Heart left ventricle (tissue), 16 donors: ENCODE measurements around the gene ZMIZ1. TPM values are rescaled to one million over a fixed set of nuclear protein-coding genes. Genes with fewer than 3 reads are reported as not detected.

Experiments
- ATAC-seq, 4 donors: fragments of 200-7000 bp; cut with Tn5 transposase; one replicate each; pipeline ENCODE4 v1.9.1; 2020 to 2022; ENCODE audit warnings: moderate library complexity in 4 of 4, mild to moderate bottlenecking in 3 of 4, moderate number of reproducible peaks in 1 of 4
- DNase-seq, 5 donors: peaks; one replicate each; pipeline ENCODE4 v3.0.0-alpha.2; 2020
- H3K27ac ChIP-seq, 12 donors: fragments of 200-600 bp; sonication (generic) in 4 of 12; one replicate each; pipeline versions ENCODE4 v1.5.0 to v1.8.0; 2016 to 2022; ENCODE audit warnings: mild to moderate bottlenecking in 2 of 12
- H3K27me3 ChIP-seq, 9 donors: fragments of 200-600 bp; sonication (generic) in 2 of 9; one replicate each; pipeline versions ENCODE4 v1.5.1 to v1.8.0; 2016 to 2022; ENCODE audit warnings: mild to moderate bottlenecking in 3 of 9
- H3K36me3 ChIP-seq, 9 donors: fragments of 200-600 bp; sonication (generic) in 2 of 9; one replicate each; pipeline versions ENCODE4 v1.5.0 to v1.8.0; 2018 to 2022; ENCODE audit warnings: mild to moderate bottlenecking in 2 of 9
- H3K4me1 ChIP-seq, 12 donors: fragments of 200-600 bp; sonication (generic) in 4 of 12; one replicate each; pipeline versions ENCODE4 v1.5.0 to v1.8.0; 2016 to 2022; ENCODE audit warnings: mild to moderate bottlenecking in 3 of 12
- H3K4me3 ChIP-seq, 12 donors: fragments of 200-600 bp; sonication (generic) in 4 of 12; one replicate each; pipeline versions ENCODE4 v1.5.0 to v1.8.0; 2017 to 2022; ENCODE audit warnings: mild to moderate bottlenecking in 9 of 12, moderate library complexity in 4 of 12
- H3K9me3 ChIP-seq, 12 donors: fragments of 200-600 bp; sonication (generic) in 4 of 12; one replicate each; pipeline versions ENCODE4 v1.5.0 to v1.8.0; 2016 to 2022; ENCODE audit warnings: mild to moderate bottlenecking in 1 of 12
- POLR2A ChIP-seq, 2 donors: fragments of 450-650 bp; IDR thresholded peaks; one replicate each; pipeline ENCODE4 v1.6.1; 2017; ENCODE audit warnings: antibody characterized with exemption in 2 of 2, mild to moderate bottlenecking in 2 of 2, moderate library complexity in 2 of 2
- WGBS, 4 donors: extraction: QIAGEN DNeasy Blood & Tissue Kit in 2 of 4; methylation state at CpG; one replicate each; pipeline versions ENCODE4 v1.1.5 to v1.1.7; 2013 to 2018; 5-methylcytosine and 5-hydroxymethylcytosine counted together
- intact Hi-C, 10 donors: fragments of 100-400 bp; cut with DNase I; formaldehyde crosslinking; loops; one replicate each; pipeline versions ENCODE4 v1.11.1 to v1.14.2; 2022
- polyA plus RNA-seq, 2 donors: library from polyadenylated mRNA; stranded (reverse); fragments of 200-250 nt; gene quantifications; one replicate each; pipeline ENCODE4 v1.2.3, GENCODE V29; 2013
- total RNA-seq, 9 donors: library from RNA; depleted of rRNA in 2 of 9; stranded (reverse); fragments of >200 nt in 2 of 9; fragmentation: NEBNext Ultra II Directional in 3 of 9; extraction: Animal tissue kit (Norgen Biotek cat#: 25700) in 3 of 9; gene quantifications; one replicate each; pipeline versions ENCODE4 v1.1.0 to v1.2.4, GENCODE V29; 2016 to 2023
- TF ChIP-seq, protein P1 (sequence below), 12 donors: fragments of 200-600 bp; sonication (generic) in 4 of 12; IDR thresholded peaks; one replicate each; pipeline versions ENCODE4 v1.5.0 to v1.8.0; 2018 to 2022; ENCODE audit warnings: antibody characterized with exemption in 12 of 12, mild to moderate bottlenecking in 5 of 12
- donor health status: ischemic (EF 13 %, LVEDD 7.1; RV severe dilation, severe dysfunction).
- donor health status: healthy with polysubstance abuse.
- donor health status: DM: no; HTN: yes; CAD: no.
- donor health status: DM: no; HTN: no; CAD: no.
- donor health status: ischemic (EF 25% LVEDD 6.9; RV normal size, moderate dysfunction).
- donor health status: ischemic (EF 25% LVEDD 5.7; RV mildly dilated, moderate dysfunction).
- donor health status: healthy.
- donor health status: DM: yes; HTN: yes; CAD: no.
- donor health status: ischemic (EF 35%, LVEDD 5.7; RV mildly dilated, moderate dysfunction).
- donor health status: nonischemic (EF 11% LVEDD 7.7; RV severe dilation, severe dysfunction).
- donor health status: DM: yes; HTN: yes; CAD: no.
- donor health status: PGD.
- donor health status: ischemic (EF 29% LVEDD 5.4; RV normal size, mild dysfunction).
- donor health status: nonischemic (EF 23%, LVEDD 6.1; RV moderate dilation, normal function).

ZMIZ1 gene
- total and polyA plus RNA-seq, 11 donors, result 19.7 to 75.4 (median 49.2) TPM

DNA sequence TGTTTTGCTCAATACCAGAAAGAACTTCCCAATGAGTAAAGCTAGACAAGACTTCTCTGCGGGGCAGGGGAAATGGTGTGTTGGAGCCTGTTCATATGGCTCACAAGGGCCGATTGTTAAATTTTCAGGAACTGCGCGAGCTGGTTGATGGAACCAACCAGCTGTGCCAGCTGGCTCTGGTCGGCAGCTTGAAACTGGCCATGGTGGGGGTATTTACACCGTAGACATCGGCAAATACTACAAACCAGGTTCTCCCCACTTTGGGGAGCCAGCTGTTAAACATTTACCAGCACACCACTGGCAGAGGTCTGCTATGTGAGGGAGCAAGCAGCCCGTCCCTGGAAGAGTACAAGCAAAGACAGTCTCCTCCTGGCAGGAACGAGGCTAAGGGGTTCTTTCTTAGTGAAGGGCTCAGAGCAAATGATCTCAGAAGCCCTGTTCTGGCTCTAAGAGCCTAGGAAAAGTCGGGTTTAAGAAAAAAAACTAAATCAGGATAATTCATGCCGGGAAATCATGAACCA is 8.8 kb upstream of the ZMIZ1 start:
- ATAC-seq, result no peak
- Histone ChIP-seq H3K9me3 (no peaks in the 10 kb centered on the region), H3K27ac (no peak overlapping the region), H3K4me3 (no peak overlapping the region), H3K36me3 (no peaks in the 10 kb centered on the region), H3K4me1 (peaks cover 0 to 10% (median 4%) of the 10 kb centered on the region in 12 donors), H3K27me3 (no peaks in the 10 kb centered on the region)
- TF ChIP-seq, protein P1, sequence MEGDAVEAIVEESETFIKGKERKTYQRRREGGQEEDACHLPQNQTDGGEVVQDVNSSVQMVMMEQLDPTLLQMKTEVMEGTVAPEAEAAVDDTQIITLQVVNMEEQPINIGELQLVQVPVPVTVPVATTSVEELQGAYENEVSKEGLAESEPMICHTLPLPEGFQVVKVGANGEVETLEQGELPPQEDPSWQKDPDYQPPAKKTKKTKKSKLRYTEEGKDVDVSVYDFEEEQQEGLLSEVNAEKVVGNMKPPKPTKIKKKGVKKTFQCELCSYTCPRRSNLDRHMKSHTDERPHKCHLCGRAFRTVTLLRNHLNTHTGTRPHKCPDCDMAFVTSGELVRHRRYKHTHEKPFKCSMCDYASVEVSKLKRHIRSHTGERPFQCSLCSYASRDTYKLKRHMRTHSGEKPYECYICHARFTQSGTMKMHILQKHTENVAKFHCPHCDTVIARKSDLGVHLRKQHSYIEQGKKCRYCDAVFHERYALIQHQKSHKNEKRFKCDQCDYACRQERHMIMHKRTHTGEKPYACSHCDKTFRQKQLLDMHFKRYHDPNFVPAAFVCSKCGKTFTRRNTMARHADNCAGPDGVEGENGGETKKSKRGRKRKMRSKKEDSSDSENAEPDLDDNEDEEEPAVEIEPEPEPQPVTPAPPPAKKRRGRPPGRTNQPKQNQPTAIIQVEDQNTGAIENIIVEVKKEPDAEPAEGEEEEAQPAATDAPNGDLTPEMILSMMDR (IDR thresholded peaks at IDR 0.05), result no peak
- no peak for TF ChIP-seq POLR2A (IDR thresholded peaks at IDR 0.05)
- DNase-seq, result peak in 2 of 5 donors; percentile 17 to 24
- intact Hi-C loops, result loop anchor here in 9 of 10 donors (5.0 to 10.0 kb wide), 13 partner anchors 33 to 1015 kb away; no protein-coding TSS in a partner anchor
- 77 to 87% (median 84%) methylated on average over 8 to 11 of the region's 11 CpGs for WGBS, 4 donors

DNA sequence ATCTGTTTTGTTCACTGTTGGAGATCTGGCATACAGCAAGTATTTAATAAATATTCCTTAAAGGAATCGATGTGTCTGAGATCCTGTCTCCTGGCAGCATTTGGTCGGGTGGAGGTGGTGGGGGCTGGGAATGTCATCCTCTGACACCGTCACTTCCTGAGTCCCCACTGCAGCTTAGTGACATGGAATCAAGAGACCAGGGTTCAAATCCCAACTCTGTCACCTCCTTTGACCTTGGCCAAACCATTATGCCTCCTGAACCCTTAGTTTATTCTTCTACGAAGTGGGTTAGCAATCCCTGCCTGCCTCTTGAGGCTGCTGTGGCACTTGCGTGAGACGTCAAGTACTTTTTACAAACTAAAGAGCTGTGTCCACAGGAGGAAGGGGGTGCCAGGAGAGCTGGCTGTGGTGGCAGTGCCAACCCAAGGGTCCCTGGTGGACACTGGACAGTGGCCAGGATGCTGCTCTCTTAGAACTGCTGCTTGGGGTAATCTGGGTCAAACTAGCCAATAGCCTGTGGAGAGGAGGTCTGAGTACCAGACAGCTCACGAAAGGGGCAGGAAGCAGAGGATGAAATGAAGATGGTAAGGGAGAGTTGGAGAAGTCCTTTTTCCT is 8.0 kb upstream of the ZMIZ1 start:
- intact Hi-C loops, result loop anchor here in 9 of 10 donors (5.0 to 10.0 kb wide), 12 partner anchors 33 to 1016 kb away; no protein-coding TSS in a partner anchor
- DNase-seq (peak in 2 of 5 donors; percentile 13 to 18), ATAC-seq (no peak)
- Histone ChIP-seq H3K4me1 (peaks cover 0 to 10% (median 4%) of the 10 kb centered on the region in 12 donors), H3K4me3 (no peak overlapping the region), H3K9me3 (no peaks in the 10 kb centered on the region), H3K36me3 (no peaks in the 10 kb centered on the region), H3K27me3 (no peaks in the 10 kb centered on the region), H3K27ac (no peak overlapping the region)
- no peak for TF ChIP-seq POLR2A (IDR thresholded peaks at IDR 0.05)
- TF ChIP-seq, protein P1 (IDR thresholded peaks at IDR 0.05), result no peak
- 88 to 93% (median 91%) methylated on average over 7 of the region's 7 CpGs for WGBS, 4 donors

DNA sequence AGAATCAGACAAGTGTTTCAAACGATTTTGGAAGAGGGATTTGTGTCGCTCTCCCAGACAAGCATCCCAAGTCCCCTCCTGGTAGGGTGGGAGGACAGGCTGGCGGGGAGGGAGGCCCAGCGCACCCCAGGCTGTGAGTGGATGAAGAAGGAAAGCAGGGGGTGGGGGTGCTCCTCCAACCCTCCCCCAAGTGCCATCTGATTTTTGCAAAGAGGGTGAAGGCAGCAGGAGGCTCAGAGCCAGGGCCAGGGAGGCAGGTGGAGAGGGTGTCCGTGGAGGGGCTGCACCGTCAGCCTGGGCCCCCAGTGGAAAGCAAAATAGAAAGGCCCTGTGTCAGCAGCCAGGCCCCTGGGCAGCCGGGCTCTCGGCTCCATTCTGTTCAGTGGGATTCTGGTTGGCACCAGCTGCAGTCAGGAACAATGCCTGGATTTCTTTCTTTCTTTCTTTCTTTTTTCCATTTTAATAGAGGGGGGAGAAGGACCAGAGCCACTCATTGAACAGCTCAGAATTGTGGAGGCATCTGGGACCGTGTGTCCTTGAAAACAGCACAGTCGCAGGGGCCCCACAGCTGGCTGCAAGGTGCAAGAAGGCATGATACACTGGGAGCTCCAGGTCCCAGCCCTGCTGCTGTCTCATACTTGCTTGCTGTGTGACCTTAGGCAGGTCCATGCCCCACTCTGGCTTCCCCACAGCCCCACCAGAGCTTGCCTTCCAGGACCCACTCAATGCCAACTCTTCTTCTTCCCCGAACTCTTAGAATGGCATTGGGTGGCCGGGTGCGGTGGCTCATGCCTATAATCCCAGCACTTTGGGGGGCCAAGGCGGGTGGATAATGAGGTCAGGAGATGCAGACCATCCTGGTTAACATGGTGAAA is 7.1 kb upstream of the ZMIZ1 start:
- 88 to 90% (median 89%) methylated on average over 14 of the region's 14 CpGs for WGBS, 4 donors
- intact Hi-C loops, result loop anchor here in 9 of 10 donors (2.0 to 10.0 kb wide), 13 partner anchors 34 to 1017 kb away; no protein-coding TSS in a partner anchor
- no peak for ATAC-seq
- TF ChIP-seq POLR2A (IDR thresholded peaks at IDR 0.05), result no peak
- TF ChIP-seq, protein P1 (IDR thresholded peaks at IDR 0.05), result no peak
- H3K27me3 ChIP-seq, result no peaks in the 10 kb centered on the region
- no peaks in the 10 kb centered on the region for H3K36me3 ChIP-seq
- no peak overlapping the region for H3K4me3 ChIP-seq
- peak in 2 of 5 donors; percentile 14 to 48 for DNase-seq
- no peak overlapping the region for H3K27ac ChIP-seq
- no peaks in the 10 kb centered on the region for H3K9me3 ChIP-seq
- H3K4me1 ChIP-seq, result peaks cover 0 to 17% (median 7%) of the 10 kb centered on the region in 12 donors
